Naive thymus-derived CD8-positive, alpha-beta T cell (primary cell): ENCODE data around the gene NTM. TPM values are rescaled to one million over a fixed set of nuclear protein-coding genes. Genes with fewer than 3 reads are reported as not detected.

Experiments used
- ATAC-seq, 2 donors: fragments of 150-1000 bp; cut with Tn5 transposase in 1 of 2; sonication (Bioruptor Pico), chemical (Tn5 transposase) in 1 of 2; 1 replicate in 1 of 2; 2 replicates in 1 of 2; pipeline ENCODE4 v1.10.0; 2021; ENCODE audit warnings: mild to moderate bottlenecking in 2 of 2, moderate library complexity in 2 of 2
- POLR2A ChIA-PET: fragments of 350-600 bp; sonication (Branson Sonifier 250); formaldehyde crosslinking; loops from one replicate; lab custom pipeline; 2021; ENCODE audit warnings: antibody characterized with exemption; lab: Charles Lee
- DNase-seq, 10 donors: peaks; one replicate each; pipeline versions ENCODE4 v3.0.0 to v3.0.0-alpha.2; 2020 to 2022
- H3K27ac Mint-ChIP-seq, 10 donors: one replicate each; pipeline ENCODE4 v1.8.0; 2020 to 2022; ENCODE audit warnings: mild to moderate bottlenecking in 10 of 10, mixed read lengths in 10 of 10, moderate library complexity in 4 of 10, inconsistent platforms in 1 of 10
- H3K27me3 Mint-ChIP-seq, 5 donors: one replicate each; pipeline ENCODE4 v1.8.0; 2021 to 2022; ENCODE audit warnings: mixed read lengths in 5 of 5
- H3K36me3 Mint-ChIP-seq, 3 donors: one replicate each; pipeline ENCODE4 v1.8.0; 2020 to 2022; ENCODE audit warnings: mixed read lengths in 3 of 3, mild to moderate bottlenecking in 2 of 3, inconsistent platforms in 1 of 3
- H3K4me1 Mint-ChIP-seq, 4 donors: one replicate each; pipeline ENCODE4 v1.8.0; 2021 to 2022; ENCODE audit warnings: mixed read lengths in 4 of 4
- H3K4me3 Mint-ChIP-seq, 10 donors: one replicate each; pipeline ENCODE4 v1.8.0; 2020 to 2022; ENCODE audit warnings: mild to moderate bottlenecking in 10 of 10, mixed read lengths in 10 of 10, moderate library complexity in 6 of 10, inconsistent platforms in 1 of 10
- H3K9me3 Mint-ChIP-seq, 9 donors: one replicate each; pipeline ENCODE4 v1.8.0; 2020 to 2022; ENCODE audit warnings: mixed read lengths in 9 of 9, mild to moderate bottlenecking in 3 of 9, inconsistent platforms in 1 of 9, moderate library complexity in 1 of 9
- polyA plus RNA-seq, 3 donors: library from polyadenylated mRNA; unstranded; fragments of 300-500 nt; fragmentation: Illumina TruSeq; gene quantifications; one replicate each; pipeline ENCODE4 v1.2.3, GENCODE V29; 2021
- total RNA-seq, 8 experiments: library from RNA in 2 of 8; stranded (reverse) in 2 of 8; gene quantifications; one replicate each; pipeline ENCODE4 v1.2.3 and lab custom pipeline; 2021 to 2026

The NTM gene
- total and polyA plus RNA-seq, 5 experiments from 2014 or later, result not detected

- peaks cover 3 to 18% (median 11%) of the 10 kb centered on the region in 9 donors for H3K9me3 Mint-ChIP-seq
- no peaks in the 10 kb centered on the region for H3K36me3 Mint-ChIP-seq
- H3K4me3 Mint-ChIP-seq, result no peak overlapping the region
- POLR2A ChIA-PET, result no interaction called here
- peaks cover 0 to 10% (median 0%) of the 10 kb centered on the region in 5 donors for H3K27me3 Mint-ChIP-seq
- H3K27ac Mint-ChIP-seq, result no peak overlapping the region
- H3K4me1 Mint-ChIP-seq, result no peaks in the 10 kb centered on the region
- ATAC-seq (no peak), DNase-seq (no peak)
These were observed 651.9 kb downstream of the NTM start for GRCh38 chr11:132022285-132022684.

GRCh38 chr11:132022733-132023478 is 652.5 kb downstream of the NTM start:
- no peak for DNase-seq

DNA sequence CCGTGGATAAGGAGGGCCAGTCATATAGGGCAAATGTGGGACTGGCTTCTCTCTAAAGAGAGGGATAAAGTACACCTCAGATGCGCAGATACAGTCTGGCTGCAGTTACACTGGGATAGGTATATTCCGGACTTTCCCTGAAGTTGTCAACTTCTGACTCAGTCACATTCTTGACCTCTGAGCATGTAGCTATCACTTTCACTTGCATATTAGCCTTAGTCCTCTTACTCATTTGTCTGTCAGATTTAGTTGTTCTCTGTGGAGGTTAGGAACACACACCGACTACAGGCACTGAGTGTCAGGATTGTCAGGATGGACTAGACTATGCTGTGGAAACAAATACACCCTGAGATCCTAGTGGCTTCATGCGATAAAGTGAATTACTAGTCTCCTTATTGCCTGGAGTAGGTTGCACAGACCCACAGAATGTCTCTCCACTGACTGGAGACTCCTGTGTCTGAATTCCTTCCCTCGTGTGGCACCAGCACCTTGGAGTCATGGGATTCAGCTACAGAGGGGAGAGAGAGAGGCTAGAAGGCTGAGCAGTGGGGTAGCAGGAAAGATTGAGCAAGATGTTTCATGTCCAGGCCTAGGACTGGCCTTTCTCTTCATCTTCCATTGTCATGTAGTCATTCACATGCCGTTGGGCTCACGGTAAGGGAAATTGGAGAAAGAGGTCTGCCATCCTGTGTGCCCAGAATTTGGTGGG is 654.3 kb downstream of the NTM start:
- H3K4me3 Mint-ChIP-seq, result no peak overlapping the region
- H3K4me1 Mint-ChIP-seq, result no peaks in the 10 kb centered on the region
- H3K27me3 Mint-ChIP-seq, result peaks cover 0 to 10% (median 0%) of the 10 kb centered on the region in 5 donors
- DNase-seq, result no peak
- no peak overlapping the region for H3K27ac Mint-ChIP-seq
- H3K9me3 Mint-ChIP-seq, result peaks cover 3 to 27% (median 11%) of the 10 kb centered on the region in 9 donors
- POLR2A ChIA-PET, result no interaction called here
- H3K36me3 Mint-ChIP-seq, result no peaks in the 10 kb centered on the region
- no peak for ATAC-seq

More at GRCh38 chr11:132022733-132023478, 652.5 kb downstream of the NTM start:
- Mint-ChIP-seq H3K9me3 (peaks cover 3 to 23% (median 11%) of the 10 kb centered on the region in 9 donors), H3K4me1 (no peaks in the 10 kb centered on the region), H3K27ac (no peak overlapping the region), H3K27me3 (peaks cover 0 to 10% (median 0%) of the 10 kb centered on the region in 5 donors), H3K4me3 (no peak overlapping the region), H3K36me3 (no peaks in the 10 kb centered on the region)
- POLR2A ChIA-PET, result no interaction called here
- no peak for ATAC-seq

DNA sequence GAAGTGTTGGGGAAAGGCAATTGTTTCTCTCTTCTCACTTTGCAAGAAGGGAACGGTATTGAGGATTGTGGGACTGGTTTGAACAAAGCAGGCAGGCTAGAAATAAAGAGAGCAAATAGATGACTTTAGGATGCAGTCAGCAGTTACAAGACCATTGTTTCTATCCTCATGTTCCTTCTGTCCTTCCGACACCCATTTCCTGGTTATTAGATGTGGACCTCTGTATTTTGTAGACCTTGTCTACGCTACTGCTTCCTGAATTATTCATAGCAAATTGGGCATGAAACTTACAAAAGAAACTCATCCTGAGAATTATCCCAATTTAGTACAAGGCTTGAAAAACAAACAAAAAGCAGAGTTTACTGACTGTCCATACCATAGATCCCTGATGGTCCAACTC is 656.3 kb downstream of the NTM start:
- ATAC-seq, result no peak

GRCh38 chr11:132028380-132029240 is 658.2 kb downstream of the NTM start:
- no peak overlapping the region for H3K4me3 Mint-ChIP-seq
- ATAC-seq, result no peak
- no peaks in the 10 kb centered on the region for H3K36me3 Mint-ChIP-seq
- H3K9me3 Mint-ChIP-seq, result peaks cover 0 to 25% (median 3%) of the 10 kb centered on the region in 9 donors
- POLR2A ChIA-PET, result no interaction called here
- no peak for DNase-seq
- no peaks in the 10 kb centered on the region for H3K4me1 Mint-ChIP-seq
- no peak overlapping the region for H3K27ac Mint-ChIP-seq
- peaks cover 0 to 11% (median 0%) of the 10 kb centered on the region in 5 donors for H3K27me3 Mint-ChIP-seq

More for the DNA sequence above, 656.3 kb downstream of the NTM start:
- no peak overlapping the region for H3K27ac Mint-ChIP-seq
- H3K27me3 Mint-ChIP-seq, result peaks cover 0 to 10% (median 0%) of the 10 kb centered on the region in 5 donors
- POLR2A ChIA-PET, result no interaction called here
- peaks cover 0 to 29% (median 6%) of the 10 kb centered on the region in 9 donors for H3K9me3 Mint-ChIP-seq
- no peaks in the 10 kb centered on the region for H3K4me1 Mint-ChIP-seq
- DNase-seq, result no peak
- H3K4me3 Mint-ChIP-seq, result no peak overlapping the region
- H3K36me3 Mint-ChIP-seq, result no peaks in the 10 kb centered on the region

DNA sequence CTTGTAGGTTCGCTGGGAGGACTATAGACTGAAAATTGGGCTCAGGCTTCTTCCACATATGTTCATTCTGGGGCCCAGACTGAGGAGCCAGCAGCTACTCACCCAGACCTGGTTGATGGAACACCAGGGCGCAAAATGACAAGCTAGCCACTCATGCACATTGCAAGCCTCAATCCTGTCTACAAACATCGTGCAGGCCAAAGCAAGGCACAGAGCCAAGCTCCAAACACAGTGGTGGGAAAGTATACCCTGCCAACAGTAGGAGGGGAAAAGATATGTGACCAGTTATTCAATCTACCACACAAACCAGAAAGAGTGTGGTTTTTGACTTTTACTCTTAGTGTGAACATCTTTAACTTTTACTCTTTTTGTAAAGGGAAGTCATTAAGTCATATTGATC is 660.5 kb downstream of the NTM start:
- POLR2A ChIA-PET, result no interaction called here
- Mint-ChIP-seq H3K4me1 (no peaks in the 10 kb centered on the region), H3K27me3 (peaks cover 0 to 5% (median 0%) of the 10 kb centered on the region in 5 donors), H3K9me3 (peaks cover 0 to 21% (median 3%) of the 10 kb centered on the region in 9 donors), H3K27ac (no peak overlapping the region), H3K4me3 (no peak overlapping the region), H3K36me3 (no peaks in the 10 kb centered on the region)
- DNase-seq (no peak), ATAC-seq (no peak)

GRCh38 chr11:132032555-132032954 is 662.1 kb downstream of the NTM start:
- no peaks in the 10 kb centered on the region for H3K36me3 Mint-ChIP-seq
- ATAC-seq (no peak), DNase-seq (no peak)
- H3K4me3 Mint-ChIP-seq, result no peak overlapping the region
- no peaks in the 10 kb centered on the region for H3K4me1 Mint-ChIP-seq
- peaks cover 0 to 19% (median 0%) of the 10 kb centered on the region in 9 donors for H3K9me3 Mint-ChIP-seq
- H3K27ac Mint-ChIP-seq, result no peak overlapping the region
- H3K27me3 Mint-ChIP-seq, result peaks cover 0 to 5% (median 0%) of the 10 kb centered on the region in 5 donors
- POLR2A ChIA-PET, result no interaction called here

DNA sequence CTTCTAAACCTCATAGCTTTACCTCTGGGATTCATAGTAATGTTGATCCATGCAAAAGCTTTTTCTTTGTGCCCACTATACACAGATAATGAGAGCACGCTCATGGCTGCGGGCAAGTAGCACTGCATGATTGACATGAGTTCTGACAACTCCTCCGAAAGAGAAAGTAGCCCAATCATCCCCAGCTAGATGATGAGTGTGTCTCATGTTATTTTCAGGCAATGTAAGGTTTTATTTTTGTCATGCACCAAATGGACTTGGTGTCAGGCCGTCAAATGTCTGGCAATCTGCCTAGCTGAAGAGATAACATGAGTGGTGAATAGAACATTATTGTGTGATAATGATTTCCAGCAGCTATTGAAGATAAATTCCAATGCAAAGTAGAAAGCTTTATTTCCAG is 662.6 kb downstream of the NTM start:
- no peak overlapping the region for H3K27ac Mint-ChIP-seq
- no peak for DNase-seq
- peaks cover 0 to 5% (median 0%) of the 10 kb centered on the region in 5 donors for H3K27me3 Mint-ChIP-seq
- H3K9me3 Mint-ChIP-seq, result peaks cover 0 to 14% (median 0%) of the 10 kb centered on the region in 9 donors
- POLR2A ChIA-PET, result no interaction called here
- no peak for ATAC-seq
- no peaks in the 10 kb centered on the region for H3K36me3 Mint-ChIP-seq
- H3K4me1 Mint-ChIP-seq, result no peaks in the 10 kb centered on the region
- no peak overlapping the region for H3K4me3 Mint-ChIP-seq

GRCh38 chr11:132035228-132035627 is 664.8 kb downstream of the NTM start:
- no peak overlapping the region for H3K27ac Mint-ChIP-seq
- peaks cover 0 to 10% (median 0%) of the 10 kb centered on the region in 9 donors for H3K9me3 Mint-ChIP-seq
- no peak overlapping the region for H3K4me3 Mint-ChIP-seq
- ATAC-seq (no peak), DNase-seq (no peak)
- POLR2A ChIA-PET, result no interaction called here
- no peaks in the 10 kb centered on the region for H3K36me3 Mint-ChIP-seq
- H3K27me3 Mint-ChIP-seq, result peaks cover 0 to 5% (median 0%) of the 10 kb centered on the region in 5 donors
- no peaks in the 10 kb centered on the region for H3K4me1 Mint-ChIP-seq

- Mint-ChIP-seq H3K4me1 (no peaks in the 10 kb centered on the region), H3K4me3 (no peak overlapping the region), H3K27ac (no peak overlapping the region), H3K36me3 (no peaks in the 10 kb centered on the region), H3K9me3 (peaks cover 0 to 10% (median 0%) of the 10 kb centered on the region in 9 donors), H3K27me3 (peaks cover 0 to 5% (median 0%) of the 10 kb centered on the region in 5 donors)
- DNase-seq, result no peak
- POLR2A ChIA-PET, result no interaction called here
- ATAC-seq, result no peak
These were observed 665.4 kb downstream of the NTM start for GRCh38 chr11:132035766-132036165.

DNA sequence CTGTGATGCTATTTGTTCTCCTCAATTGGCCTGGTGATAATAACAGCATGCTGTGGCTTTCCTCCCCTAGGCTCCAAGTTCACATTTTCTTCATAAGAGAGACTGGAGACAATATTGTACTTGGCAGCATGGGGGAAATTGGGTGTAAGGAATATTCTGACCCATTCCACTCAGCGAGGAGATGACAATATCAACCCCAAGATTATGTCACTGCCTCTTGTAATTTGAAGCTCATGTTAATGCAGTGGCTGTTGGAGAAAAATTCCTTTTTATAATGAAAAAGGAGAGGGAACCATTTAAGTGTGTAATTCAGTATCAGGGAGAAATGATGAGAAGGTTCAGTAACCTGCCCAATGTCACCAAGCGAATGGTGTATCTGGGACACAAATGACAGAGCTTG is 665.8 kb downstream of the NTM start:
- no peak for ATAC-seq

GRCh38 chr11:132036746-132037466 is 666.5 kb downstream of the NTM start:
- DNase-seq (no peak), ATAC-seq (no peak)
- Mint-ChIP-seq H3K27ac (no peak overlapping the region), H3K4me1 (no peaks in the 10 kb centered on the region), H3K27me3 (peaks cover 0 to 9% (median 0%) of the 10 kb centered on the region in 5 donors), H3K9me3 (peaks cover 0 to 7% (median 0%) of the 10 kb centered on the region in 9 donors), H3K4me3 (no peak overlapping the region), H3K36me3 (no peaks in the 10 kb centered on the region)
- POLR2A ChIA-PET, result no interaction called here

More for the DNA sequence above, 665.8 kb downstream of the NTM start:
- Mint-ChIP-seq H3K27ac (no peak overlapping the region), H3K9me3 (peaks cover 0 to 10% (median 0%) of the 10 kb centered on the region in 9 donors), H3K36me3 (no peaks in the 10 kb centered on the region), H3K4me3 (no peak overlapping the region), H3K27me3 (peaks cover 0 to 9% (median 0%) of the 10 kb centered on the region in 5 donors), H3K4me1 (no peaks in the 10 kb centered on the region)
- POLR2A ChIA-PET, result no interaction called here
- DNase-seq, result no peak
